HepG2 (cell line): ENCODE data around the gene SMTNL2. TPM values are rescaled to one million over a fixed set of nuclear protein-coding genes. Genes with fewer than 3 reads are reported as not detected.

Experiments used
- ATAC-seq: fragments of 200-7000 bp; cut with Tn5 transposase; 3 replicates; pipeline ENCODE4 v1.9.1; 2020; ENCODE audit warnings: mild to moderate bottlenecking, moderate library complexity
- BruUV-seq: library from RNA; stranded (reverse); fragments of 400-500 nt; replicated peaks from 2 replicates; lab custom pipeline; 2021; lab: Mats Ljungman, UMichigan
- CTCF ChIA-PET: fragments of 300-600 bp; formaldehyde crosslinking; extraction: SDS; loops from one replicate; lab custom pipeline; 2021; ENCODE audit warnings: low total read pairs, inconsistent platforms, low intra/inter-chr PET ratio; lab: Yijun Ruan, JAX
- POLR2A ChIA-PET: fragments of 350-600 bp; sonication (Branson Sonifier 250); formaldehyde crosslinking; loops from one replicate; lab custom pipeline; 2020; ENCODE audit warnings: antibody characterized with exemption, inconsistent platforms; lab: Yijun Ruan, JAX
- DNase-seq: peaks from one replicate; pipeline ENCODE4 v3.0.0-alpha.2; 2015; ENCODE audit warnings: low spot score
- FAIRE-seq: peaks from 3 replicates; lab custom pipeline; 2011; peaks lifted over from hg19 to GRCh38; lab: Jason Lieb, UNC
- H2AFZ ChIP-seq: one replicate; pipeline ENCODE4 v1.6.1; 2011; ENCODE audit warnings: low read length, inconsistent platforms
- H3K27ac ChIP-seq: fragments of 300-600 bp; 3 replicates; pipeline ENCODE4 v1.8.0; 2011; ENCODE audit warnings: mixed run types, mild to moderate bottlenecking, mixed read lengths, low read length, inconsistent platforms; ENCODE audit not compliant: insufficient read depth; ENCODE audit errors: extremely low read length
- H3K27me3 ChIP-seq, 2 experiments: fragments of 200-600 bp in 1 of 2; 2 replicates in 1 of 2; 3 replicates in 1 of 2; pipeline versions ENCODE4 v1.6.0 to v1.8.0; 2011; ENCODE audit warnings: low read length in 2 of 2, mild to moderate bottlenecking in 2 of 2, moderate library complexity in 2 of 2, inconsistent platforms in 1 of 2; ENCODE audit not compliant: insufficient read depth in 2 of 2, control insufficient read depth in 1 of 2
- H3K36me3 ChIP-seq, 2 experiments: fragments of 200-600 bp in 1 of 2; replicated peaks in 1 of 2; 2 replicates in 1 of 2; 3 replicates in 1 of 2; pipeline versions ENCODE4 v1.5.1 to v1.8.0; 2011; ENCODE audit warnings: low read length in 2 of 2, inconsistent platforms in 1 of 2; ENCODE audit not compliant: insufficient read depth in 2 of 2, control insufficient read depth in 1 of 2
- H3K4me1 ChIP-seq: 2 replicates; pipeline ENCODE4 v1.5.1; 2012; ENCODE audit warnings: low read length, inconsistent platforms; ENCODE audit not compliant: insufficient read depth
- H3K4me2 ChIP-seq: 2 replicates; pipeline ENCODE4 v1.6.0; 2011; ENCODE audit warnings: low read depth, low read length, inconsistent platforms
- H3K4me3 ChIP-seq, 3 experiments: fragments of 200-600 bp in 1 of 3; sonication (generic), shearing (Covaris generic) in 1 of 3; replicated peaks in 1 of 3; 2 replicates each; pipeline ENCODE4 v1.5.1; 2011 to 2016; ENCODE audit warnings: low read length in 3 of 3, inconsistent platforms in 2 of 3, low read depth in 2 of 3, mild to moderate bottlenecking in 2 of 3, control low read depth in 1 of 3, mixed read lengths in 1 of 3; ENCODE audit not compliant: insufficient read depth in 1 of 3
- H3K79me2 ChIP-seq: one replicate; pipeline ENCODE4 v1.6.1; 2011; ENCODE audit warnings: low read length, inconsistent platforms; ENCODE audit not compliant: insufficient read depth
- H3K9ac ChIP-seq: 2 replicates; pipeline ENCODE4 v1.6.0; 2011; ENCODE audit warnings: mild to moderate bottlenecking, low read depth, low read length, inconsistent platforms; ENCODE audit not compliant: insufficient read depth
- H3K9me3 ChIP-seq: 2 replicates; pipeline ENCODE4 v1.5.1; 2012; ENCODE audit warnings: mild to moderate bottlenecking, low read length
- H4K20me1 ChIP-seq: 2 replicates; pipeline ENCODE4 v1.6.0; 2011; ENCODE audit warnings: inconsistent platforms, mild to moderate bottlenecking, low read length, moderate library complexity; ENCODE audit not compliant: insufficient read depth
- ATF7-NPFF ChIP-seq: sonication (generic); formaldehyde crosslinking; IDR thresholded peaks from 2 replicates; pipeline ENCODE4 v1.8.1; 2023; ENCODE audit warnings: mild to moderate bottlenecking, low read depth, missing genetic modification reagents, moderate library complexity
- FOXO1 ChIP-seq: sonication (generic); formaldehyde crosslinking; IDR thresholded peaks from 2 replicates; pipeline ENCODE4 v1.4.0; 2020; ENCODE audit warnings: missing genetic modification reagents
- KDM2A ChIP-seq: sonication (generic); formaldehyde crosslinking; IDR thresholded peaks from 2 replicates; pipeline ENCODE4 v1.4.0; 2020; ENCODE audit warnings: low read depth, missing genetic modification reagents, borderline replicate concordance
- KDM6A ChIP-seq: IDR thresholded peaks from 2 replicates; pipeline ENCODE4 v1.6.1; 2016; ENCODE audit warnings: low read depth
- NCOA1 ChIP-seq: sonication (generic); formaldehyde crosslinking; IDR thresholded peaks from 2 replicates; pipeline ENCODE4 v1.9.0; 2021; ENCODE audit warnings: missing genetic modification reagents
- NFYC ChIP-seq: IDR thresholded peaks from 2 replicates; pipeline ENCODE4 v1.6.1; 2016; ENCODE audit warnings: missing genetic modification reagents, missing compliant biosample characterization
- PHF8 ChIP-seq: sonication (generic); formaldehyde crosslinking; IDR thresholded peaks from 2 replicates; pipeline ENCODE4 v1.5.0; 2020; ENCODE audit warnings: missing genetic modification reagents
- RBM22 ChIP-seq: fragments of 200-400 bp; formaldehyde crosslinking; optimal IDR thresholded peaks from 2 replicates; pipeline ENCODE3; 2017; ENCODE audit warnings: mild to moderate bottlenecking, low read length, moderate library complexity
- RCOR2 ChIP-seq: IDR thresholded peaks from 2 replicates; pipeline ENCODE4 v1.6.1; 2016; ENCODE audit warnings: missing biosample characterization, missing genetic modification reagents
- ZBTB44 ChIP-seq: sonication (generic); formaldehyde crosslinking; IDR thresholded peaks from 2 replicates; pipeline ENCODE4 v1.4.0; 2020; ENCODE audit warnings: missing genetic modification reagents
- ZNF34 ChIP-seq: sonication (generic); formaldehyde crosslinking; IDR thresholded peaks from 2 replicates; pipeline ENCODE4 v1.4.0; 2020; ENCODE audit warnings: mild to moderate bottlenecking, missing genetic modification reagents, borderline replicate concordance
- ZNF431 ChIP-seq: sonication (generic); formaldehyde crosslinking; IDR thresholded peaks from 2 replicates; pipeline ENCODE4 v1.9.0; 2022; ENCODE audit warnings: missing genetic modification reagents, low read depth, mild to moderate bottlenecking, borderline replicate concordance
- ZNF704 ChIP-seq: sonication (generic); formaldehyde crosslinking; IDR thresholded peaks from 2 replicates; pipeline ENCODE4 v1.8.1; 2023; ENCODE audit warnings: mild to moderate bottlenecking, inconsistent platforms, moderate library complexity, missing genetic modification reagents, borderline replicate concordance
- WGBS: methylation state at CpG from one replicate; pipeline ENCODE4 v1.1.6; 2017; ENCODE audit warnings: low lambda C conversion rate; 5-methylcytosine and 5-hydroxymethylcytosine counted together
- in situ Hi-C: cut with HindIII; loops from 2 replicates; pipeline ENCODE4 v1.10.0; 2017; ENCODE audit warnings: low pct_unique_long_range_greater_than_20kb; ENCODE audit not compliant: extremely low pct_ligation_motif_present
- intact Hi-C: fragments of 100-400 bp; cut with micrococcal nuclease; formaldehyde crosslinking; loops from one replicate; pipeline ENCODE4 v1.10.0; 2022; ENCODE audit not compliant: unreplicated experiment
- polyA plus RNA-seq, 8 experiments: library from polyadenylated mRNA; depleted of rRNA in 3 of 8; stranded (reverse) in 7 of 8; unstranded in 1 of 8; fragments of >200 nt; fragmentation: Illumina TruSeq in 4 of 8; extraction: Trizol in 4 of 8; gene quantifications; 2 replicates each; pipeline versions ENCODE4 v1.2.1 to v1.2.3, GENCODE V29; 2011 to 2016; ENCODE audit warnings: low read depth in 4 of 8, missing spikeins in 1 of 8, mixed read lengths in 1 of 8; ENCODE audit not compliant: insufficient read depth in 1 of 8
- total RNA-seq, 5 experiments: library from RNA; depleted of rRNA; stranded (reverse); fragments of >200 nt; fragmentation: Illumina TruSeq; extraction: Trizol; gene quantifications; 2 replicates each; pipeline ENCODE4 v1.2.3, GENCODE V29; 2016; ENCODE audit warnings: low read depth in 1 of 5
- TF ChIP-seq, protein P1 (sequence below): sonication (generic); formaldehyde crosslinking; IDR thresholded peaks from 2 replicates; pipeline ENCODE4 v1.4.0; 2020; ENCODE audit warnings: mild to moderate bottlenecking, missing genetic modification reagents

Gene SMTNL2
- total and polyA plus RNA-seq, 2 of the 13 experiments (the other 11 are each of a cell fraction or from before 2014, with no cell fraction given) = 0.41 to 5.1 TPM

DNA sequence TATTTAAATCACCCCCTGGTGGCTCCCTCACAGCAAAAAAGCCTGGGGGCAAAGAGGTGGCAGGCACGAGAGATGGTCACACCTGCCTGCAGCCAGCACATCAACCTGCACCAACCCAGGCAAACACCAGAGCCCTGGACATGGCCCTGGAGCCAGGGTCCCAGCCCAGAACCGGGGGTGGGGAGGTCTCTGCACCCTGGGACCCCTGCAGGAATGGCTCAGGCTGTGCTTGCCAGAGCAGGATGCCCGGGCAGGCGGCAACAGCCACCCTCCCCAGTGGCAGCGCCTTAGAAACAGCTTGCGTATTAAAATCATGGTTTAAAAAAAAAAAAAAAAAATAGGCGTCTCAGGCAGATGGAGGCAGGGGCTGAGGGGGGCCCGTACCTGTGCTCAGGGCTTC lies 45.3 kb upstream of the SMTNL2 start:
- H4K20me1 ChIP-seq = 0 out of 2 replicates have a peak, but pooled peaks cover 2% of the 10 kb centered on the region
- CTCF ChIA-PET = interaction anchor here (1.9 kb wide), 1 partner anchor 118 kb away, joined by 8 read pairs; no protein-coding TSS in a partner anchor
- POLR2A ChIA-PET = interaction anchor here (0.9 to 3.0 kb wide), 2 partner anchors 12 to 16 kb away, joined by 3 to 9 read pairs; partner anchors contain the start of gene MYBBP1A
- no peak overlapping the region for H3K4me3 ChIP-seq
- 95% methylated on average over 7 of the region's 8 CpGs for WGBS
- no TSS peak for BruUV-seq
- H3K4me1 ChIP-seq = peaks cover 19% of the 10 kb centered on the region
- TF ChIP-seq PHF8 (CRISPR knock-in tag) = no peak
- no peak for TF ChIP-seq ATF7-NPFF (CRISPR knock-in tag)
- TF ChIP-seq FOXO1 (CRISPR knock-in tag) = no peak
- TF ChIP-seq ZNF34 (CRISPR knock-in tag) = no peak
- no peak for TF ChIP-seq NFYC (CRISPR knock-in tag)
- no peak for TF ChIP-seq NCOA1 (CRISPR knock-in tag)
- TF ChIP-seq RBM22 = no peak
- no peak for TF ChIP-seq RCOR2 (CRISPR knock-in tag)
- no peak for TF ChIP-seq ZNF704 (CRISPR knock-in tag)
- TF ChIP-seq, protein P1, sequence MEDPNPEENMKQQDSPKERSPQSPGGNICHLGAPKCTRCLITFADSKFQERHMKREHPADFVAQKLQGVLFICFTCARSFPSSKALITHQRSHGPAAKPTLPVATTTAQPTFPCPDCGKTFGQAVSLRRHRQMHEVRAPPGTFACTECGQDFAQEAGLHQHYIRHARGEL (CRISPR knock-in tag) = no peak
- no peak for TF ChIP-seq ZBTB44 (CRISPR knock-in tag)
- no peak for TF ChIP-seq KDM2A (CRISPR knock-in tag)
- no peak for TF ChIP-seq KDM6A (CRISPR knock-in tag)
- no peak for TF ChIP-seq ZNF431
- DNase-seq (no peak), FAIRE-seq (no peak), ATAC-seq (no peak)
- H3K36me3 ChIP-seq = peaks cover 26 to 53% of the 10 kb centered on the region in 2 experiments
- no peak overlapping the region for H2AFZ ChIP-seq
- no peaks in the 10 kb centered on the region for H3K79me2 ChIP-seq
- H3K9ac ChIP-seq = no peak overlapping the region
- no peaks in the 10 kb centered on the region for H3K9me3 ChIP-seq
- H3K4me2 ChIP-seq = no peak overlapping the region
- no peak overlapping the region for H3K27ac ChIP-seq
- H3K27me3 ChIP-seq = no peaks in the 10 kb centered on the region; a peak in 1 of 5 replicates
- intact Hi-C loops (no loop called here), in situ Hi-C loops (no loop called here)
